Gastrocnemius medialis (tissue), 4 donors: Measurements from ENCODE around the gene ZNF787.

ENCODE experiments used
- POLR2A ChIP-seq, 2 donors: fragments of 450-650 bp; IDR thresholded peaks; one replicate each; pipeline ENCODE4 v1.6.1; 2017; ENCODE audit warnings: antibody characterized with exemption in 2 of 2, mild to moderate bottlenecking in 2 of 2, moderate library complexity in 2 of 2
- TF ChIP-seq, protein P1 (sequence below), 5 experiments: fragments of 450-650 bp in 3 of 5; fragments of 200-600 bp in 2 of 5; sonication (generic) in 2 of 5; IDR thresholded peaks in 4 of 5; conservative IDR thresholded peaks in 1 of 5; 1 replicate in 4 of 5; 2 replicates in 1 of 5; pipeline ENCODE4 v1.5.1; 2016 to 2019; ENCODE audit warnings: antibody characterized with exemption in 5 of 5, mild to moderate bottlenecking in 3 of 5, moderate library complexity in 3 of 5

DNA sequence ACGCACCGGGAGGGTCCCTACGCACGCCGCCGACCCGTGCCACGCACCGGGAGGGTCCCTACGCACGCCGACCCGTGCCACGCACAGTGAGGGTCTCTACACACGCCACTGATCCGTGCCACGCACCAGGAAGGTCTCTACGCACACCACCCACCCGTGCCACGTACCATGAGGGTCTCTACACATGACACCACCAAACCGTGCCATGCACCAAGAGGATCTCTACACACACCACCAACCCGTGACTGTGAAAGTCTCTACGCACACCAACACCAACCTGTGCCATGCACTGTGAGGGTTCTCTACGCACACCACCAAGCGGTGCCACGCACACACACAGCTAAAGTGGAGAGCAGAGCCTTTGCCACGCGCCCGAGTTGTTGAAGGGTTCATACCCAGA is 16.7 kb downstream of the ZNF787 start:
- TF ChIP-seq, protein P1, sequence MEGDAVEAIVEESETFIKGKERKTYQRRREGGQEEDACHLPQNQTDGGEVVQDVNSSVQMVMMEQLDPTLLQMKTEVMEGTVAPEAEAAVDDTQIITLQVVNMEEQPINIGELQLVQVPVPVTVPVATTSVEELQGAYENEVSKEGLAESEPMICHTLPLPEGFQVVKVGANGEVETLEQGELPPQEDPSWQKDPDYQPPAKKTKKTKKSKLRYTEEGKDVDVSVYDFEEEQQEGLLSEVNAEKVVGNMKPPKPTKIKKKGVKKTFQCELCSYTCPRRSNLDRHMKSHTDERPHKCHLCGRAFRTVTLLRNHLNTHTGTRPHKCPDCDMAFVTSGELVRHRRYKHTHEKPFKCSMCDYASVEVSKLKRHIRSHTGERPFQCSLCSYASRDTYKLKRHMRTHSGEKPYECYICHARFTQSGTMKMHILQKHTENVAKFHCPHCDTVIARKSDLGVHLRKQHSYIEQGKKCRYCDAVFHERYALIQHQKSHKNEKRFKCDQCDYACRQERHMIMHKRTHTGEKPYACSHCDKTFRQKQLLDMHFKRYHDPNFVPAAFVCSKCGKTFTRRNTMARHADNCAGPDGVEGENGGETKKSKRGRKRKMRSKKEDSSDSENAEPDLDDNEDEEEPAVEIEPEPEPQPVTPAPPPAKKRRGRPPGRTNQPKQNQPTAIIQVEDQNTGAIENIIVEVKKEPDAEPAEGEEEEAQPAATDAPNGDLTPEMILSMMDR (IDR thresholded peaks at IDR 0.05 in 4 of 5, conservative IDR thresholded peaks at IDR 0.05 in 1 of 5): no peak
- TF ChIP-seq POLR2A (IDR thresholded peaks at IDR 0.05): no peak
